Breast epithelium (tissue), 4 donors: ENCODE data around the gene FAM240A. TPM values are rescaled to one million over a fixed set of nuclear protein-coding genes. Genes with fewer than 3 reads are reported as not detected.
"Not testable (repeated sequence)": the region's sequence is repeated elsewhere in the genome, so short reads cannot be mapped to it uniquely, and the experiment has no call there.

Experiments used
- DNase-seq, 2 donors: peaks; one replicate each; pipeline ENCODE4 v3.0.0-alpha.2; 2019; ENCODE audit warnings: low spot score in 2 of 2
- H3K27ac ChIP-seq, 2 donors: fragments of 200-600 bp; sonication (generic) in 1 of 2; one replicate each; pipeline ENCODE4 v1.5.1; 2016 to 2019; ENCODE audit warnings: mild to moderate bottlenecking in 1 of 2
- H3K27me3 ChIP-seq, 2 donors: fragments of 200-600 bp; sonication (generic) in 1 of 2; one replicate each; pipeline versions ENCODE4 v1.5.1 to v1.6.0; 2017 to 2019; ENCODE audit warnings: control low read depth in 1 of 2, mild to moderate bottlenecking in 1 of 2
- H3K36me3 ChIP-seq: fragments of 200-600 bp; one replicate; pipeline ENCODE4 v1.5.1; 2019
- H3K4me1 ChIP-seq, 2 donors: fragments of 200-600 bp; sonication (generic); one replicate each; pipeline ENCODE4 v1.5.1; 2016 to 2019; ENCODE audit warnings: control low read depth in 1 of 2
- H3K4me3 ChIP-seq, 3 donors: fragments of 200-600 bp; sonication (generic); 1 replicate in 2 of 3; 2 replicates in 1 of 3; pipeline ENCODE4 v1.5.1; 2016 to 2019; ENCODE audit warnings: mild to moderate bottlenecking in 3 of 3, moderate library complexity in 2 of 3
- H3K9me3 ChIP-seq, 2 donors: fragments of 200-600 bp; sonication (generic) in 1 of 2; one replicate each; pipeline ENCODE4 v1.5.1; 2016 to 2019; ENCODE audit warnings: control low read depth in 1 of 2
- POLR2A ChIP-seq: fragments of 450-650 bp; IDR thresholded peaks from one replicate; pipeline ENCODE4 v1.6.1; 2016; ENCODE audit warnings: antibody characterized with exemption, mild to moderate bottlenecking, moderate library complexity
- POLR2AphosphoS5 ChIP-seq, 3 donors: sonication (generic); formaldehyde crosslinking; IDR thresholded peaks; one replicate each; pipeline ENCODE4 v1.6.1; 2017; ENCODE audit warnings: antibody characterized with exemption in 3 of 3
- intact Hi-C: fragments of 100-400 bp; cut with DNase I; formaldehyde crosslinking; loops from one replicate; pipeline ENCODE4 v1.15.1; 2023; ENCODE audit warnings: low total_unique reads
- total RNA-seq, 3 donors: library from RNA; depleted of rRNA; stranded (reverse); fragments of >200 nt; gene quantifications; one replicate each; pipeline ENCODE4 v1.1.0, GENCODE V29; 2016
- TF ChIP-seq, protein P1 (sequence below), 3 donors: fragments of 450-650 bp; IDR thresholded peaks; one replicate each; pipeline ENCODE4 v1.5.1; 2016 to 2017; ENCODE audit warnings: antibody characterized with exemption in 3 of 3, mild to moderate bottlenecking in 3 of 3, moderate library complexity in 3 of 3

The FAM240A gene
- total RNA-seq, 3 donors from 2014 or later: not detected

DNA sequence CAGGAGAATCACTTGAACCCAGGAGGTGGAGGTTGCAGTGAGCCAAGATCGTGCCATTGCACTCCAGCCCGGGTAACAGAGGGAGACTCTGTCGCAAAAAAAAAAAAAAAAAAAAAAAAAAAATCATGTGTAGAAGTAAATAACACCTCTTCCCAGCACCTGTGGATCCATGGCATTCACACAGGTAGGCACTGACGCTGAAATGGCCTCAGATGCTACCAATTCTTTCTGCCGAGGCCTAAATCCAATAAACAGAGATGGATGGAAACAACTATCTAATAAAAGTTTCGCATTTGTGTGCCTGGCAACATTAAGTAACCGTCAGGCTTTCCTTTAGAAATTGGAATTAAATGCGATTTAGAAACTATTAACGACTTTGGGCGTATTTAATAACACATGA is 35.9 kb upstream of the FAM240A start:
- TF ChIP-seq, protein P1, sequence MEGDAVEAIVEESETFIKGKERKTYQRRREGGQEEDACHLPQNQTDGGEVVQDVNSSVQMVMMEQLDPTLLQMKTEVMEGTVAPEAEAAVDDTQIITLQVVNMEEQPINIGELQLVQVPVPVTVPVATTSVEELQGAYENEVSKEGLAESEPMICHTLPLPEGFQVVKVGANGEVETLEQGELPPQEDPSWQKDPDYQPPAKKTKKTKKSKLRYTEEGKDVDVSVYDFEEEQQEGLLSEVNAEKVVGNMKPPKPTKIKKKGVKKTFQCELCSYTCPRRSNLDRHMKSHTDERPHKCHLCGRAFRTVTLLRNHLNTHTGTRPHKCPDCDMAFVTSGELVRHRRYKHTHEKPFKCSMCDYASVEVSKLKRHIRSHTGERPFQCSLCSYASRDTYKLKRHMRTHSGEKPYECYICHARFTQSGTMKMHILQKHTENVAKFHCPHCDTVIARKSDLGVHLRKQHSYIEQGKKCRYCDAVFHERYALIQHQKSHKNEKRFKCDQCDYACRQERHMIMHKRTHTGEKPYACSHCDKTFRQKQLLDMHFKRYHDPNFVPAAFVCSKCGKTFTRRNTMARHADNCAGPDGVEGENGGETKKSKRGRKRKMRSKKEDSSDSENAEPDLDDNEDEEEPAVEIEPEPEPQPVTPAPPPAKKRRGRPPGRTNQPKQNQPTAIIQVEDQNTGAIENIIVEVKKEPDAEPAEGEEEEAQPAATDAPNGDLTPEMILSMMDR (IDR thresholded peaks at IDR 0.05): no peak
- TF ChIP-seq POLR2A (no peak), POLR2AphosphoS5 (IDR thresholded peaks at IDR 0.05) (no peak)
- H3K36me3 ChIP-seq: no peaks in the 10 kb centered on the region
- no peak overlapping the region for H3K27ac ChIP-seq
- H3K9me3 ChIP-seq: no peaks in the 10 kb centered on the region
- H3K4me3 ChIP-seq: no peak overlapping the region
- no peaks in the 10 kb centered on the region for H3K27me3 ChIP-seq
- H3K4me1 ChIP-seq: no peaks in the 10 kb centered on the region
- intact Hi-C loops: no loop called here
- no peak for DNase-seq

DNA sequence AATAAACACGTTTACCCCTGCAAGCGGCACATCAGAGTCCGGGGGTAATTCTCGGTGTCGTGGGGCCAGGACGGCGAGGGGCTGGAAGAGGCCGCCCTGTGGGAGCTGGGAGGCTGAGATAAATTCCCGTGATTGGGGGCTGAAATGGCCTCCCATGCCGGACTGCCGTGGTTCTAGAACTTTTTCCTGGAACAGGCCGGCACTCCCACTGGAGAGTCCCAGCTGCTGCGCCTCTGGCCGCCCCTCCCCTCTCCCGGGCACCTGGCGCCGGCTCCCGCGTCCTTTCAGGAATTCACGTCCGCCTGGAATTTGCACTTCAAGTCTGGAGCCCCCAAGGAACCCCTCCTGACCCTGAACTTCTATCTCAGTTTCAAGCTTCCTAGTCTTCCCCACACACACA is 35.4 kb upstream of the FAM240A start:
- no peaks in the 10 kb centered on the region for H3K4me1 ChIP-seq
- no peak overlapping the region for H3K4me3 ChIP-seq
- intact Hi-C loops: no loop called here
- no peaks in the 10 kb centered on the region for H3K9me3 ChIP-seq
- H3K27me3 ChIP-seq: no peaks in the 10 kb centered on the region
- no peak for DNase-seq
- H3K27ac ChIP-seq: no peak overlapping the region
- no peak for TF ChIP-seq POLR2A
- TF ChIP-seq, protein P1 (IDR thresholded peaks at IDR 0.05): no peak
- TF ChIP-seq POLR2AphosphoS5 (IDR thresholded peaks at IDR 0.05): no peak
- H3K36me3 ChIP-seq: no peaks in the 10 kb centered on the region

DNA sequence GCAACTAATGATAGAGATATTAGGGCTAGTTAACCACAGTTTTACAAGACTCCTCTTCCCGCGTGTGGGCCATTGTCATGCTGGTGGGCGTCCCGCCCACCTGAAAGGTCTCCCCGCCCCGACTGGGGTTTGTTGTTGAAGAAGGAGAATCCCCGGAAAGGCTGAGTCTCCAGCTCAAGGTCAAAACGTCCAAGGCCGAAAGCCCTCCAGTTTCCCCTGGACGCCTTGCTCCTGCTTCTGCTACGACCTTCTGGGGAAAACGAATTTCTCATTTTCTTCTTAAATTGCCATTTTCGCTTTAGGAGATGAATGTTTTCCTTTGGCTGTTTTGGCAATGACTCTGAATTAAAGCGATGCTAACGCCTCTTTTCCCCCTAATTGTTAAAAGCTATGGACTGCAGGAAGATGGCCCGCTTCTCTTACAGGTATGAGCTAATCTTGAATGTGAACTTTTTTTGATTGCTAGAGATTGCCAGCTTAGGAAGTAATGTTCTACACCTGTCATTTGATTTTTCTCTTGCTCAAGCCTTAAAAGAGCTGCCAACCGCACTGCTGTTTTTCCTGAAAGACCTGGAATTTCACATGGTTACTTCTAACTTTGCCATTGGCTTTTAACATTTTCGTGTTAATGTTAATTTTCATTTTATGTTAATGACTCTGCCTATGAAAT is 34.6 kb upstream of the FAM240A start:
- H3K27ac ChIP-seq, H3K4me1 ChIP-seq, intact Hi-C loops, H3K27me3 ChIP-seq, H3K36me3 ChIP-seq, H3K9me3 ChIP-seq, H3K4me3 ChIP-seq, DNase-seq: not testable (repeated sequence)

DNA sequence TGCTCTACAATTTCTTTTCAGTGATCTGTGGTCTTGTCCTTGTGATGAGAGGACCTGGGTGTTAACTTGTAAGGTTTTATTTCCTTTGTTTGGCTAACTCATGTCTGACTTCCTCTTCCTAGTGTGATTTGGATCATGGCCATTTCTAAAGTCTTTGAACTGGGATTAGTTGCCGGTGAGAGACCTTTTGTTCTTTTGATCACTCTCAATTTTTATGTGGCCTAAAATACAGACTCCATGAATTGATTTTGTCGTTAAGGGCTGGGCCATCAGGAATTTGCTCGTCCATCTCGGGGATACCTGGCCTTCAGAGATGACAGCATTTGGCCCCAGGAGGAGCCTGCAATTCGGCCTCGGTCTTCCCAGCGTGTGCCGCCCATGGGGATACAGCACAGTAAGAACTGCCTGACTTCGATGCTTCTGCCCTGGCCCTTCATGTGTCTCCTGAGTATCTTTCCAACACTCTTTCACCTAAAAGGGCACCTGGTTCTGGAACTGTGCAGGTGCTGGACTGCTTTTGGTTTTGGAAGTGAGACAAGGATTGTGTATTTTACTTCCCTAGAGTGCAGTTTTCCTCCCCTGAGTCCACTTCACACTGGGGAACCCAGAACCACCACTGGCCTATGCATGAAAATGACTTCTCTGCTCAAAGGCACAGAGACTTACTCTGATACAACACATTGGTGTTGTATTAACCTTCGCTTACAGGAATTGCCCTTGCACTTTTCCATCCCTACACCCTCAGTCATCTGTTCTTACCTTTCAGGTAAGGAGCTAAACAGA is 33.2 kb upstream of the FAM240A start:
- Histone ChIP-seq H3K9me3 (no peaks in the 10 kb centered on the region), H3K27me3 (no peaks in the 10 kb centered on the region), H3K4me3 (no peak overlapping the region), H3K36me3 (no peaks in the 10 kb centered on the region), H3K27ac (no peak overlapping the region), H3K4me1 (no peaks in the 10 kb centered on the region)
- DNase-seq: no peak
- TF ChIP-seq POLR2A (no peak), POLR2AphosphoS5 (IDR thresholded peaks at IDR 0.05) (no peak)
- TF ChIP-seq, protein P1 (IDR thresholded peaks at IDR 0.05): no peak
- intact Hi-C loops: no loop called here

DNA sequence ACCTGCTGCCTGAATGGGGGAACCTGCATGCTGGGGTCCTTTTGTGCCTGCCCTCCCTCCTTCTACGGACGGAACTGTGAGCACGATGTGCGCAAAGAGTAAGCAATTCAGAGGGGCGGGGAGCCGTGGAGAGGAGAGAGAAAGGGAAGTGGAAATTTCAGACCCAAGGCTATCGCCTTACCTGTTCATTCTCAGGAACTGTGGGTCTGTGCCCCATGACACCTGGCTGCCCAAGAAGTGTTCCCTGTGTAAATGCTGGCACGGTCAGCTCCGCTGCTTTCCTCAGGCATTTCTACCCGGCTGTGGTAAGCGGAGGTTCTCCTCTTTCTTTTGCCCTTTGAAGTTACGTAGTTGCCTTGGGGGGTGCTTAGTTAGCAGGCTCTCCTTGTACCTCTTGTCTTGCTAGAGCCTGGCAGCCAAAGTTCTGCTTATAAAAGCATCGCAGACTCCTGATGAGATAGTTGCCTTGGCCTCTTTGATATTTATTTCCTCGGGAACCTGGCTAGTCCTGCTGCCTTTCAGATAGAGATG is 32.5 kb upstream of the FAM240A start:
- no peaks in the 10 kb centered on the region for H3K36me3 ChIP-seq
- no peak for TF ChIP-seq POLR2A
- TF ChIP-seq, protein P1 (IDR thresholded peaks at IDR 0.05): no peak
- no peak for TF ChIP-seq POLR2AphosphoS5 (IDR thresholded peaks at IDR 0.05)
- DNase-seq: no peak
- no peaks in the 10 kb centered on the region for H3K27me3 ChIP-seq
- no peaks in the 10 kb centered on the region for H3K9me3 ChIP-seq
- intact Hi-C loops: no loop called here
- no peaks in the 10 kb centered on the region for H3K4me1 ChIP-seq
- H3K27ac ChIP-seq: no peak overlapping the region
- no peak overlapping the region for H3K4me3 ChIP-seq
